ENCODE measurements around the gene HCLS1.

DNA sequence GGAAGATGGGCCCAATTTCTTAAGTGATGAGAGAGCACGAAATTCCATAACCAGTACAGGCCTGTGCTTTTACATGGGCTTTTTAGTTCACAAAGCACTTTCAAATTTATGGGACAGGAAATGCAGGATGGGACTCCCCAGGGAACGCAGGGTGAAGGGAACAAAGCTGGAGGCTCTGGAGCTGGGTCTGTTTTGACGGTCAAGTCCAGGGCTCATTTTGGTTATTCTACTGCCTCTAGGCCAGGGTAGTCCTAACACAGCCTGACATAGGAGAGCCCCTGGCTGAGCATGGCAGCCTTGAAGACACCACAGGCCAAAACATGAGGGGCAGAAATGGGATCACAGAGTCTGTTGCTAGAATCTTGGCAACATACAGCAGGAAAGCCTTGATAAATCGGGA is 33.5 kb downstream of the HCLS1 start:
- no peak for TF ChIP-seq POLR2AphosphoS5 (IDR thresholded peaks at IDR 0.05)
- TF ChIP-seq, protein P1, sequence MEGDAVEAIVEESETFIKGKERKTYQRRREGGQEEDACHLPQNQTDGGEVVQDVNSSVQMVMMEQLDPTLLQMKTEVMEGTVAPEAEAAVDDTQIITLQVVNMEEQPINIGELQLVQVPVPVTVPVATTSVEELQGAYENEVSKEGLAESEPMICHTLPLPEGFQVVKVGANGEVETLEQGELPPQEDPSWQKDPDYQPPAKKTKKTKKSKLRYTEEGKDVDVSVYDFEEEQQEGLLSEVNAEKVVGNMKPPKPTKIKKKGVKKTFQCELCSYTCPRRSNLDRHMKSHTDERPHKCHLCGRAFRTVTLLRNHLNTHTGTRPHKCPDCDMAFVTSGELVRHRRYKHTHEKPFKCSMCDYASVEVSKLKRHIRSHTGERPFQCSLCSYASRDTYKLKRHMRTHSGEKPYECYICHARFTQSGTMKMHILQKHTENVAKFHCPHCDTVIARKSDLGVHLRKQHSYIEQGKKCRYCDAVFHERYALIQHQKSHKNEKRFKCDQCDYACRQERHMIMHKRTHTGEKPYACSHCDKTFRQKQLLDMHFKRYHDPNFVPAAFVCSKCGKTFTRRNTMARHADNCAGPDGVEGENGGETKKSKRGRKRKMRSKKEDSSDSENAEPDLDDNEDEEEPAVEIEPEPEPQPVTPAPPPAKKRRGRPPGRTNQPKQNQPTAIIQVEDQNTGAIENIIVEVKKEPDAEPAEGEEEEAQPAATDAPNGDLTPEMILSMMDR (IDR thresholded peaks at IDR 0.05) = no peak

Measured in prostate gland (tissue), 2 donors.